ENCODE data around the gene AGFG1.

AGFG1 gene

DNA sequence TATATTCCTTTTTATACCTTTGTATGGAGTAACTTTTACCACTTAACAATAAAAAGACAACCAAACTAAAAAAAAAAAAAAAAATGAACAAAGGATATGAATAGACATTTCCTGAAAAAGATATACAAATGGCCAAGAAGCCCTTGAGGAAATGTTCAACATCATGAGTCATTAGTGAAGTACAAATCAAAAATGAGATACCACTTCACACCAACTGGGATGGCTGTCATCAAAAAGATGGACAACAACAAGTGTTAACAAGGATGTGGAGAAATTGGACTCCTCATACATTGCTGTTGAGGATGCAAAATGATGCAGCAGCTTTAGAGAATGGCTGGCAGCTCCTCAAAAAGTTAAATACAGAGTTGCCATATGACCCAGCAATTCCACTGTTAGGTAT lies 104.2 kb downstream of the AGFG1 start:
- no peak for ATAC-seq

DNA sequence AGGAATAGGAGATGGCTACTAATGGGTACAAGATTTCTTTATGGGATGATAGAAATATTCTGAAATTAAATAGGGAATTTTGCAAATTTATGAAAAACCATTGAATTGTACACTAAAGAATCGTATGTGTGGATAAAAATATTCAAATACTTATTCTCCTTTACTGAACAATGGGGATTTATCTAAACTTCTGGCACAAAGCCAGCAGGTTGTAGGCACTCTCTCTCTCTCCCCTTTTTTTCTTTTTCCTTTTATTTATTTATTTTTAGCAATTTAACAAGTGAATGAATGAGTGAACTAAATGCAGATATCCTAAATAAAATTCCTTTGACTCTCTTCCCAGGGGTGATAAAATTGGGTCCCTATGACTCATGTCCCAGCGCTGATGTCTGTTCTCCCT lies 104.9 kb downstream of the AGFG1 start:
- TF ChIP-seq, protein P1, sequence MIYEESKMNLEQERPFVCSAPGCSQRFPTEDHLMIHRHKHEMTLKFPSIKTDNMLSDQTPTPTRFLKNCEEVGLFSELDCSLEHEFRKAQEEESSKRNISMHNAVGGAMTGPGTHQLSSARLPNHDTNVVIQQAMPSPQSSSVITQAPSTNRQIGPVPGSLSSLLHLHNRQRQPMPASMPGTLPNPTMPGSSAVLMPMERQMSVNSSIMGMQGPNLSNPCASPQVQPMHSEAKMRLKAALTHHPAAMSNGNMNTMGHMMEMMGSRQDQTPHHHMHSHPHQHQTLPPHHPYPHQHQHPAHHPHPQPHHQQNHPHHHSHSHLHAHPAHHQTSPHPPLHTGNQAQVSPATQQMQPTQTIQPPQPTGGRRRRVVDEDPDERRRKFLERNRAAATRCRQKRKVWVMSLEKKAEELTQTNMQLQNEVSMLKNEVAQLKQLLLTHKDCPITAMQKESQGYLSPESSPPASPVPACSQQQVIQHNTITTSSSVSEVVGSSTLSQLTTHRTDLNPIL (CRISPR knock-in tag; IDR thresholded peaks at IDR 0.05; ENCODE audit: low read depth): no peak
- TF ChIP-seq ARNTL (CRISPR knock-in tag; IDR thresholded peaks at IDR 0.05; ENCODE audit: borderline replicate concordance, low read depth): no peak
- TF ChIP-seq ZFP30 (CRISPR knock-in tag; IDR thresholded peaks at IDR 0.05): no peak
- ATAC-seq: no peak

More for the DNA sequence above, 104.2 kb downstream of the AGFG1 start:
- TF ChIP-seq, protein P2, sequence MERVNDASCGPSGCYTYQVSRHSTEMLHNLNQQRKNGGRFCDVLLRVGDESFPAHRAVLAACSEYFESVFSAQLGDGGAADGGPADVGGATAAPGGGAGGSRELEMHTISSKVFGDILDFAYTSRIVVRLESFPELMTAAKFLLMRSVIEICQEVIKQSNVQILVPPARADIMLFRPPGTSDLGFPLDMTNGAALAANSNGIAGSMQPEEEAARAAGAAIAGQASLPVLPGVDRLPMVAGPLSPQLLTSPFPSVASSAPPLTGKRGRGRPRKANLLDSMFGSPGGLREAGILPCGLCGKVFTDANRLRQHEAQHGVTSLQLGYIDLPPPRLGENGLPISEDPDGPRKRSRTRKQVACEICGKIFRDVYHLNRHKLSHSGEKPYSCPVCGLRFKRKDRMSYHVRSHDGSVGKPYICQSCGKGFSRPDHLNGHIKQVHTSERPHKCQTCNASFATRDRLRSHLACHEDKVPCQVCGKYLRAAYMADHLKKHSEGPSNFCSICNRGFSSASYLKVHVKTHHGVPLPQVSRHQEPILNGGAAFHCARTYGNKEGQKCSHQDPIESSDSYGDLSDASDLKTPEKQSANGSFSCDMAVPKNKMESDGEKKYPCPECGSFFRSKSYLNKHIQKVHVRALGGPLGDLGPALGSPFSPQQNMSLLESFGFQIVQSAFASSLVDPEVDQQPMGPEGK (CRISPR knock-in tag; IDR thresholded peaks at IDR 0.05; ENCODE audit: borderline replicate concordance): no peak
- TF ChIP-seq RARB (CRISPR knock-in tag; IDR thresholded peaks at IDR 0.05) (no peak), OSR1 (CRISPR knock-in tag; IDR thresholded peaks at IDR 0.05) (no peak), CSDC2 (CRISPR knock-in tag; IDR thresholded peaks at IDR 0.05) (no peak), GLIS3 (CRISPR knock-in tag; IDR thresholded peaks at IDR 0.05) (no peak), TCF4 (CRISPR knock-in tag; IDR thresholded peaks at IDR 0.05; ENCODE audit: borderline replicate concordance) (no peak), ESRRG (CRISPR knock-in tag; IDR thresholded peaks at IDR 0.05) (no peak), PPARA (CRISPR knock-in tag; IDR thresholded peaks at IDR 0.05; ENCODE audit: borderline replicate concordance) (no peak), ISL1 (CRISPR knock-in tag; IDR thresholded peaks at IDR 0.05) (no peak), ZFP30 (CRISPR knock-in tag; IDR thresholded peaks at IDR 0.05) (no peak), BACH2 (CRISPR knock-in tag; IDR thresholded peaks at IDR 0.05; ENCODE audit: borderline replicate concordance) (no peak)
- TF ChIP-seq, protein P1 (CRISPR knock-in tag; IDR thresholded peaks at IDR 0.05; ENCODE audit: low read depth): no peak
- TF ChIP-seq, protein P3, sequence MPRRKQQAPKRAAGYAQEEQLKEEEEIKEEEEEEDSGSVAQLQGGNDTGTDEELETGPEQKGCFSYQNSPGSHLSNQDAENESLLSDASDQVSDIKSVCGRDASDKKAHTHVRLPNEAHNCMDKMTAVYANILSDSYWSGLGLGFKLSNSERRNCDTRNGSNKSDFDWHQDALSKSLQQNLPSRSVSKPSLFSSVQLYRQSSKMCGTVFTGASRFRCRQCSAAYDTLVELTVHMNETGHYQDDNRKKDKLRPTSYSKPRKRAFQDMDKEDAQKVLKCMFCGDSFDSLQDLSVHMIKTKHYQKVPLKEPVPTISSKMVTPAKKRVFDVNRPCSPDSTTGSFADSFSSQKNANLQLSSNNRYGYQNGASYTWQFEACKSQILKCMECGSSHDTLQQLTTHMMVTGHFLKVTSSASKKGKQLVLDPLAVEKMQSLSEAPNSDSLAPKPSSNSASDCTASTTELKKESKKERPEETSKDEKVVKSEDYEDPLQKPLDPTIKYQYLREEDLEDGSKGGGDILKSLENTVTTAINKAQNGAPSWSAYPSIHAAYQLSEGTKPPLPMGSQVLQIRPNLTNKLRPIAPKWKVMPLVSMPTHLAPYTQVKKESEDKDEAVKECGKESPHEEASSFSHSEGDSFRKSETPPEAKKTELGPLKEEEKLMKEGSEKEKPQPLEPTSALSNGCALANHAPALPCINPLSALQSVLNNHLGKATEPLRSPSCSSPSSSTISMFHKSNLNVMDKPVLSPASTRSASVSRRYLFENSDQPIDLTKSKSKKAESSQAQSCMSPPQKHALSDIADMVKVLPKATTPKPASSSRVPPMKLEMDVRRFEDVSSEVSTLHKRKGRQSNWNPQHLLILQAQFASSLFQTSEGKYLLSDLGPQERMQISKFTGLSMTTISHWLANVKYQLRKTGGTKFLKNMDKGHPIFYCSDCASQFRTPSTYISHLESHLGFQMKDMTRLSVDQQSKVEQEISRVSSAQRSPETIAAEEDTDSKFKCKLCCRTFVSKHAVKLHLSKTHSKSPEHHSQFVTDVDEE (CRISPR knock-in tag; IDR thresholded peaks at IDR 0.05): no peak

DNA sequence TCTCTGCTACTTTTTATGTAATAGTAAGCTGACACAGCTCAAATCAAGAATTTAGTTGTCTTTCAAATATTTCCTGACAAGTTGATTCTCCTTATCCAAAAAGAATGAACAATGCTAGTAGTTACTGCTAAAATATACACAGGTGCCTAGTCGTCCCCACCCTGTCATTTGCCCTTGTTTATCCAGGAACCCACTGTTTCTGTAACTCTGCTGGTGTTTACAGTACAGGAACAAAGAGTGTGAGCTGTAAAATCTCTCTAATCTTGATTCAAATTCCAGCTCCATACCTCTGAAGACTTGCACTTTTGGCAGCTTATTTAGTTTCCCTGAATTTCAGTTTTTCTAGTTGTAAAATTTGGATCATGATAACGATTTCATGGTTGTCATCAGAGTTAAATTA lies 105.6 kb downstream of the AGFG1 start:
- TF ChIP-seq OSR1 (CRISPR knock-in tag; IDR thresholded peaks at IDR 0.05): no peak
- no peak for TF ChIP-seq SNAI2 (CRISPR knock-in tag; IDR thresholded peaks at IDR 0.05)
- no peak for ATAC-seq

DNA sequence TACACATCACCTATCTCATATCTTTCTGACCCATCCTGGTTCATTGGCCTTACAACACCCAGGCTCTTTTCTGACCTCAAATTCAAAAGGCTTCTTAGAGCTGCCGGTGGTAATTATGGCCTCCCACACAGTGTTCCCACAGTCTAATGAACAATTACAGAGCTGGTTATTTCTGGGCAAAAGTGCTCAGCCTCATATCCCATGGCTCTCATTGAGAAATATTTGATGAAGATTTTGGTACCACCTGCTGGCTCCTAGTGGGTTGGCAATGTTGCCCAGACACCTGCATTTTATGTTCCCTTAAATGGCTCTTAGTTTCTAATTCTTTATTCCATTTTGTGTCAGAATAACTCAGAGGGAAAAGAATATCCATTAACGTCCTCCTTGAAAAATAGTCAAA lies 106.7 kb downstream of the AGFG1 start:
- no peak for ATAC-seq
- TF ChIP-seq SNAI2 (CRISPR knock-in tag; IDR thresholded peaks at IDR 0.05): no peak
- no peak for TF ChIP-seq PPARA (CRISPR knock-in tag; IDR thresholded peaks at IDR 0.05; ENCODE audit: borderline replicate concordance)
- TF ChIP-seq ZNF8 (CRISPR knock-in tag; IDR thresholded peaks at IDR 0.05): no peak
- TF ChIP-seq ARNTL (CRISPR knock-in tag; IDR thresholded peaks at IDR 0.05; ENCODE audit: borderline replicate concordance, low read depth): no peak
- no peak for TF ChIP-seq ZNF70 (CRISPR knock-in tag; IDR thresholded peaks at IDR 0.05)

DNA sequence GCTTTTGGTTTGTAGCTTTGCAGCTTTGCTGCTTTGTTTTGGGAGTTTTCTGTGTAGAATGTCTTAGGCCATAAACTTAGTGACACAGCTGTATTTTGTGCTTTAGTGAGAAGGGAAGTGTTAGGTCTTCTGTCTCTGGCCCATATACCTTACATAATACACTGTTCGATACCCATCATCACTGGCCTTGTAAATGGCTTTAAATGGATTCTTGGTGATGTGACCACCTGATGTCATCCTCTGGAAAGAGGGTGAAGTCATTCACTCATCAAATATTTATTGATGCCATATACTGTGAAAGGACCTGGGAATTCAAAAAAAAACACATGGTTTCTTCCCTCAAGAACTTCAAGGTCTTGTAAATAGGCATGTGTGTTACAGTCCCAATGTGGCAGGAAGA lies 107.8 kb downstream of the AGFG1 start:
- no peak for ATAC-seq
- TF ChIP-seq SNAI2 (CRISPR knock-in tag; IDR thresholded peaks at IDR 0.05) (no peak), ISL1 (CRISPR knock-in tag; IDR thresholded peaks at IDR 0.05) (no peak)

DNA sequence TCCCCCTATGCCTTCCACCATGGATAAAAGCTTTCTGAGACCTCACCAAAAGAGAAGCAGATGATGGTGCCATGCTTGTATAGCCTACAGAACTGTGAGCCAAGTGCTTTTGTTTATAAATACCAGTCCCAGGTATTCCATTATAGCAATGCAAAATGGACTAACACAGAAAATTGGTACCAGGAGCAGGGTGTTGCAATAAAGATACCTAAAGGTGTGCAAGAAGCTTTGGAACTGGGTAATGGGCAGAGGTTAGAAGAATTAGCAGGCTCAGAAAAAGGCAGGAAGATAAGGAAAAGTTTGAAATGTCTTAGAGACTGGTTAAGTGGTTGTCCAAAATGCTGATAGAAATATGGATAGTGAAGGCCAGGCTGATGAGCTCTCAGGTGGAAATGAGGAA lies 110.4 kb downstream of the AGFG1 start:
- no peak for TF ChIP-seq OSR1 (CRISPR knock-in tag; IDR thresholded peaks at IDR 0.05)
- ATAC-seq: no peak
